Transverse colon (tissue), 4 donors: ENCODE data around the gene NDC80. TPM values are rescaled to one million over a fixed set of nuclear protein-coding genes. Genes with fewer than 3 reads are reported as not detected.

Experiments used
- DNase-seq: peaks from one replicate; pipeline ENCODE4 v3.0.0-alpha.2; 2019
- H3K27ac ChIP-seq, 4 donors: fragments of 200-600 bp; sonication (generic); 2 replicates each; pipeline ENCODE4 v1.5.1; 2016 to 2018; ENCODE audit warnings: inconsistent platforms in 4 of 4
- H3K27me3 ChIP-seq: fragments of 200-600 bp; sonication (generic); 2 replicates; pipeline ENCODE4 v1.5.1; 2017; ENCODE audit warnings: inconsistent platforms
- H3K36me3 ChIP-seq, 4 donors: fragments of 200-600 bp; sonication (generic); 2 replicates each; pipeline ENCODE4 v1.5.1; 2017 to 2019; ENCODE audit warnings: inconsistent platforms in 4 of 4
- H3K4me1 ChIP-seq, 4 donors: fragments of 200-600 bp; sonication (generic); 2 replicates each; pipeline ENCODE4 v1.5.1; 2017 to 2020; ENCODE audit warnings: inconsistent platforms in 4 of 4
- H3K4me3 ChIP-seq, 4 donors: fragments of 200-600 bp; sonication (generic); 1 replicate in 1 of 4; 2 replicates in 3 of 4; pipeline versions ENCODE4 v1.5.1 to v1.6.1; 2017 to 2019; ENCODE audit warnings: inconsistent platforms in 4 of 4
- H3K9me3 ChIP-seq, 2 donors: fragments of 200-600 bp; sonication (generic); 2 replicates each; pipeline ENCODE4 v1.5.1; 2017 to 2019; ENCODE audit warnings: inconsistent platforms in 2 of 2
- EP300 ChIP-seq: sonication (generic); formaldehyde crosslinking; IDR thresholded peaks from one replicate; pipeline ENCODE4 v1.6.1; 2017; ENCODE audit warnings: antibody characterized with exemption, low read depth
- POLR2A ChIP-seq: fragments of 450-650 bp; IDR thresholded peaks from one replicate; pipeline ENCODE4 v1.6.1; 2016; ENCODE audit warnings: antibody characterized with exemption, mild to moderate bottlenecking, moderate library complexity
- POLR2AphosphoS5 ChIP-seq, 3 donors: sonication (generic); formaldehyde crosslinking; IDR thresholded peaks; one replicate each; pipeline ENCODE4 v1.6.1; 2016; ENCODE audit warnings: antibody characterized with exemption in 3 of 3
- WGBS, 2 donors: methylation state at CpG; one replicate each; pipeline ENCODE4 v1.1.5; 2018; ENCODE audit warnings: low coverage in 1 of 2; 5-methylcytosine and 5-hydroxymethylcytosine counted together
- in situ Hi-C, 4 donors: fragments of 200-750 bp; cut with MboI; loops; one replicate each; pipeline versions ENCODE4 v1.15.0 to v1.15.1; 2017; ENCODE audit warnings: low sequenced_read_pairs in 3 of 4, low pct_ligation_motif_present in 1 of 4, low pct_unique_long_range_greater_than_20kb in 1 of 4
- intact Hi-C: fragments of 100-400 bp; cut with DNase I; formaldehyde crosslinking; loops from one replicate; pipeline ENCODE4 v1.15.1; 2023; ENCODE audit warnings: low total_unique reads
- total RNA-seq, 4 donors: library from RNA; depleted of rRNA; stranded (reverse); fragments of >200 nt; gene quantifications; one replicate each; pipeline ENCODE4 v1.1.0, GENCODE V29; 2016
- TF ChIP-seq, protein P1 (sequence below), 5 experiments: fragments of 200-600 bp in 3 of 5; fragments of 450-650 bp in 2 of 5; sonication (generic) in 3 of 5; IDR thresholded peaks; 1 replicate in 2 of 5; 2 replicates in 3 of 5; pipeline ENCODE4 v1.5.1; 2016 to 2017; ENCODE audit warnings: antibody characterized with exemption in 5 of 5, inconsistent platforms in 3 of 5, mild to moderate bottlenecking in 2 of 5, moderate library complexity in 1 of 5

The NDC80 gene
- total RNA-seq, 4 donors from 2014 or later = 0.96 to 1.9 (median 1.6) TPM; not detected in 1

DNA sequence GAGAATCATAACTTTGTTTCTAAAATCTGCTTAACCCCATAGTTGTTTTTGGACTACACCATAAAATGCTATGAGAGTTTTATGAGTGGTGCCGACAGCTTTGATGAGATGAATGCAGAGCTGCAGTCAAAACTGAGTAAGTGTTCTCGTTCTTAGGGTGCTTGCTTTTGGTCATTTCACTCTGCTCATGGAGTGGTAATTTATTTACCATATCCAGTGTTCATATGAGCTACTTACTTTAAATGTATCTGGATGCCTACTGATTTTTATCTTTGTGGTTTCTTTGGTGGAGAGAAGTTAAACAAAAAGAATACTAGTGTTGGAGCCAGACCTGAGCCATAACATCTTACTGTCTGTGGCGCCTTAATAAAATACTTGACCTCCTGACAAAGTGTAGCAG, 16.4 kb downstream of the NDC80 start:
- Histone ChIP-seq H3K9me3 (no peaks in the 10 kb centered on the region), H3K4me1 (peaks cover 0 to 9% (median 0%) of the 10 kb centered on the region in 4 donors), H3K4me3 (no peak overlapping the region), H3K36me3 (no peaks in the 10 kb centered on the region), H3K27ac (no peak overlapping the region), H3K27me3 (no peaks in the 10 kb centered on the region)
- intact Hi-C loops = no loop called here
- TF ChIP-seq POLR2A = no peak
- no peak for TF ChIP-seq POLR2AphosphoS5 (IDR thresholded peaks at IDR 0.05)
- TF ChIP-seq, protein P1, sequence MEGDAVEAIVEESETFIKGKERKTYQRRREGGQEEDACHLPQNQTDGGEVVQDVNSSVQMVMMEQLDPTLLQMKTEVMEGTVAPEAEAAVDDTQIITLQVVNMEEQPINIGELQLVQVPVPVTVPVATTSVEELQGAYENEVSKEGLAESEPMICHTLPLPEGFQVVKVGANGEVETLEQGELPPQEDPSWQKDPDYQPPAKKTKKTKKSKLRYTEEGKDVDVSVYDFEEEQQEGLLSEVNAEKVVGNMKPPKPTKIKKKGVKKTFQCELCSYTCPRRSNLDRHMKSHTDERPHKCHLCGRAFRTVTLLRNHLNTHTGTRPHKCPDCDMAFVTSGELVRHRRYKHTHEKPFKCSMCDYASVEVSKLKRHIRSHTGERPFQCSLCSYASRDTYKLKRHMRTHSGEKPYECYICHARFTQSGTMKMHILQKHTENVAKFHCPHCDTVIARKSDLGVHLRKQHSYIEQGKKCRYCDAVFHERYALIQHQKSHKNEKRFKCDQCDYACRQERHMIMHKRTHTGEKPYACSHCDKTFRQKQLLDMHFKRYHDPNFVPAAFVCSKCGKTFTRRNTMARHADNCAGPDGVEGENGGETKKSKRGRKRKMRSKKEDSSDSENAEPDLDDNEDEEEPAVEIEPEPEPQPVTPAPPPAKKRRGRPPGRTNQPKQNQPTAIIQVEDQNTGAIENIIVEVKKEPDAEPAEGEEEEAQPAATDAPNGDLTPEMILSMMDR (IDR thresholded peaks at IDR 0.05) = no peak
- no peak for TF ChIP-seq EP300
- no peak for DNase-seq
- 50 to 67% methylated on average over 2 to 3 of the region's 3 CpGs for WGBS, 2 donors
- in situ Hi-C loops = no loop called here

GRCh38 chr18:2588666-2589344, 17.4 kb downstream of the NDC80 start:
- Histone ChIP-seq H3K4me1 (peaks cover 0 to 9% (median 2%) of the 10 kb centered on the region in 4 donors), H3K27me3 (no peaks in the 10 kb centered on the region), H3K9me3 (no peaks in the 10 kb centered on the region), H3K4me3 (no peak overlapping the region), H3K27ac (peak overlapping the region in 1 of 4 donors; percentile 8), H3K36me3 (no peaks in the 10 kb centered on the region)
- in situ Hi-C loops = no loop called here
- DNase-seq = no peak
- WGBS, 2 donors = 77 to 81% methylated on average over 5 of the region's 5 CpGs
- no peak for TF ChIP-seq EP300
- TF ChIP-seq POLR2A = no peak
- TF ChIP-seq POLR2AphosphoS5 (IDR thresholded peaks at IDR 0.05) = no peak
- TF ChIP-seq, protein P1 (IDR thresholded peaks at IDR 0.05) = no peak
- intact Hi-C loops = no loop called here

DNA sequence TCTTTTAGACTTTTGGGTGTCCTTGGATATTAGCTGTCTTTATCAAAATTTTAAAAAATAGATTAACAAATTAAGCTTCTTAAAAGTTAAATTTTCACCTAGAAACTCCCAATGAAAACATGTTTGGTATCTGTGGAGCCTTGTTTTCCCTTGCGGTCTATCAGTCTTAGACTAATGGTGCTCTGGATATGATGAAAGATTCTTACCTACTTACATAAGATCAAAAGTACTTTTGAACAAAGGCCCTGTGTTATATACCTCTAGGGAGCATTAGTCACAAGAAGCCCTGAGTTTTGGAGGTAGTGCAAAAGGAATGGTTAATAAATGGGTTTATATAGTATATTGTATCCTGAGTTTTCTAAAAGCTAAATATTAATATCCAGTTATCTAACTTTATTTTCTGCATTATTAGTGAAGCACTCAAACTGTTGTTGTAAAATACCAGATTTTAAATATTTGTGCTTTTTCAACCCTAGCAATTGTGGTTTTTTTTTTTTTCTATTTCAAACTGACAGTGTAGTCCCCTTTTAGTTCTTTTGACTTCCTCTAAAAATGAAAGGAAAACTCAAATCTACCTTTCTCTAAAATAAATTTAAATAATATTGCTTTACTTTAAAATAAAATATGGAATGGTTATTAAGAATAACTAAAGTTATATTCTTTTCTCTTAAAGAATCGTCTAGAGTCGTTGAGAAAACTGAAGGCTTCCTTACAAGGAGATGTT, 18.1 kb downstream of the NDC80 start:
- TF ChIP-seq POLR2AphosphoS5 (IDR thresholded peaks at IDR 0.05) = no peak
- TF ChIP-seq, protein P1 (IDR thresholded peaks at IDR 0.05) = no peak
- TF ChIP-seq EP300 = no peak
- TF ChIP-seq POLR2A = no peak
- H3K27ac ChIP-seq = peak overlapping the region in 2 of 4 donors; percentile 8
- intact Hi-C loops = no loop called here
- no peaks in the 10 kb centered on the region for H3K36me3 ChIP-seq
- peaks cover 0 to 9% (median 2%) of the 10 kb centered on the region in 4 donors for H3K4me1 ChIP-seq
- no peak overlapping the region for H3K4me3 ChIP-seq
- DNase-seq = no peak
- no peaks in the 10 kb centered on the region for H3K27me3 ChIP-seq
- no peaks in the 10 kb centered on the region for H3K9me3 ChIP-seq
- in situ Hi-C loops = no loop called here
- 86 to 93% methylated on average over 3 of the region's 3 CpGs for WGBS, 2 donors

DNA sequence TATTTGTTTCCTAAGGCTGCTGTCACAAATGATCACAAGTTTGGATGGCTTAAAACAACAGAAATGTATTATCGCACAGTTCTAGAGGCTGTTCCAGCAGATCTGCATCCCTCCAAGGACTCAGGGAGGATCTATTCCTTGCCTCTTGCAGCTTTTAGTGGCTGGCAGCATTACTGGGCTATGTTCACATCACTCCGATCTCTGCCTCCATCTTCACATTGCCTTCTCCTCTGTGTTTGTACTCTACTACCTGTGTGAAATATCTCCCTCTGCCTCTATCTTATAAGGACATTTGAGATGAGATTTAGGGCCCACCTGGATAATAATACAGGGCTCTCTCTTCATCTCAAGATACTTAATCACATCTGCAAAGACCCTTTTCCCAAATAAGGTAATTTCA, 18.9 kb downstream of the NDC80 start:
- WGBS, 2 donors = 88% methylated on average over 1 to 2 of the region's 2 CpGs
- in situ Hi-C loops = no loop called here
- no peak for DNase-seq
- Histone ChIP-seq H3K27ac (peak overlapping the region in 2 of 4 donors; percentile 8), H3K9me3 (no peaks in the 10 kb centered on the region), H3K4me3 (no peak overlapping the region), H3K36me3 (no peaks in the 10 kb centered on the region), H3K27me3 (no peaks in the 10 kb centered on the region), H3K4me1 (peaks cover 0 to 9% (median 2%) of the 10 kb centered on the region in 4 donors)
- TF ChIP-seq POLR2A (no peak), POLR2AphosphoS5 (IDR thresholded peaks at IDR 0.05) (no peak), EP300 (no peak)
- TF ChIP-seq, protein P1 (IDR thresholded peaks at IDR 0.05) = no peak
- intact Hi-C loops = no loop called here
